NB4 (cell line): ENCODE results near the gene THSD7B.
"Not testable (repeated sequence)": the region's sequence is repeated elsewhere in the genome, so short reads cannot be mapped to it uniquely, and the experiment has no call there.

ENCODE experiments used
- CTCF ChIP-seq: IDR thresholded peaks from one replicate; pipeline ENCODE4 v1.5.1; 2012; ENCODE audit warnings: low read depth, low read length
- MYC ChIP-seq: IDR thresholded peaks from 2 replicates; pipeline ENCODE4 v1.6.1; 2011; ENCODE audit warnings: low read depth, low read length
- POLR2A ChIP-seq: IDR thresholded peaks from 2 replicates; pipeline ENCODE4 v1.6.1; 2011; ENCODE audit warnings: mild to moderate bottlenecking; ENCODE audit not compliant: insufficient read length; ENCODE audit errors: extremely low read depth
- TF ChIP-seq, protein P1 (sequence below): IDR thresholded peaks from 2 replicates; pipeline ENCODE4 v1.6.1; 2011; ENCODE audit warnings: low read depth, low read length

DNA sequence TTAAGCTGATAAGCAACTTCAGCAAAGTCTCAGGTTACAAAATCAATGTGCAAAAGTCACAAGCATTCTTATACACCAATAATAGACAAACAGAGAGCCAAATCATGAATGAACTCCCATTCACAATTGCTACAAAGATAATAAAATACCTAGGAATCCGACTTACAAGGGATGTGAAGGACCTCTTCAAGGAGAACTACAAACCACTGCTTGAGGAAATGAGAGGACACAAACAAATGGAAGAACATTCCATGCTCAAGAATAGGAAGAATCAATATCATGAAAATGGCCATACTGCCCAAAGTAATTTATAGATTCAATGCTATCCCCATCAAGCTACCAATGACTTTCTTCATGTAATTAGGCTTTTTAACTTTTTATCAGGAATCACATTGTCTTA, 934.9 kb downstream of the THSD7B start:
- TF ChIP-seq CTCF, MYC, POLR2A: not testable (repeated sequence)
- TF ChIP-seq, protein P1, sequence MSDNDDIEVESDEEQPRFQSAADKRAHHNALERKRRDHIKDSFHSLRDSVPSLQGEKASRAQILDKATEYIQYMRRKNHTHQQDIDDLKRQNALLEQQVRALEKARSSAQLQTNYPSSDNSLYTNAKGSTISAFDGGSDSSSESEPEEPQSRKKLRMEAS = not testable (repeated sequence)
